Subcutaneous abdominal adipose tissue (tissue), 5 donors: ENCODE results near the gene FAM13B.
"Not testable (repeated sequence)": the region's sequence is repeated elsewhere in the genome, so short reads cannot be mapped to it uniquely, and the experiment has no call there.

Experiments used
- H3K27ac ChIP-seq: one replicate; pipeline ENCODE4 v1.7.0; 2013; ENCODE audit warnings: low read depth, mild to moderate bottlenecking, inconsistent platforms, low read length, moderate library complexity
- H3K27me3 ChIP-seq, 5 donors: one replicate each; pipeline ENCODE4 v1.7.0; 2013; ENCODE audit warnings: low read length in 5 of 5, inconsistent platforms in 1 of 5; ENCODE audit not compliant: control insufficient read depth in 5 of 5, insufficient read depth in 4 of 5
- H3K36me3 ChIP-seq, 5 donors: one replicate each; pipeline ENCODE4 v1.7.0; 2013; ENCODE audit warnings: low read length in 5 of 5; ENCODE audit not compliant: control insufficient read depth in 5 of 5, insufficient read depth in 5 of 5
- H3K4me1 ChIP-seq, 5 donors: one replicate each; pipeline ENCODE4 v1.7.0; 2013; ENCODE audit warnings: low read length in 5 of 5, mild to moderate bottlenecking in 3 of 5, moderate library complexity in 1 of 5; ENCODE audit not compliant: control insufficient read depth in 5 of 5, insufficient read depth in 5 of 5
- H3K4me3 ChIP-seq, 5 donors: one replicate each; pipeline ENCODE4 v1.7.0; 2013; ENCODE audit warnings: low read length in 5 of 5, low read depth in 1 of 5
- H3K9ac ChIP-seq, 5 donors: one replicate each; pipeline ENCODE4 v1.7.0; 2013; ENCODE audit warnings: low read length in 5 of 5, mild to moderate bottlenecking in 4 of 5, moderate library complexity in 3 of 5
- H3K9me3 ChIP-seq, 5 donors: one replicate each; pipeline ENCODE4 v1.7.0; 2013; ENCODE audit warnings: low read length in 5 of 5; ENCODE audit not compliant: control insufficient read depth in 5 of 5
- donor health status: healthy.
- donor health status: healthy.
- donor health status: healthy.
- donor health status: healthy.
- donor health status: healthy.

The FAM13B gene

GRCh38 chr5:138035605-138036537 lies 3.0 kb upstream of the FAM13B start:
- Histone ChIP-seq H3K27ac (no peak overlapping the region), H3K36me3 (no peaks in the 10 kb centered on the region), H3K4me1 (peaks cover 7 to 27% (median 22%) of the 10 kb centered on the region in 5 donors), H3K27me3 (no peaks in the 10 kb centered on the region), H3K9ac (peak overlapping the region in 1 of 5 donors; percentile 36), H3K9me3 (no peaks in the 10 kb centered on the region), H3K4me3 (no peak overlapping the region)

DNA sequence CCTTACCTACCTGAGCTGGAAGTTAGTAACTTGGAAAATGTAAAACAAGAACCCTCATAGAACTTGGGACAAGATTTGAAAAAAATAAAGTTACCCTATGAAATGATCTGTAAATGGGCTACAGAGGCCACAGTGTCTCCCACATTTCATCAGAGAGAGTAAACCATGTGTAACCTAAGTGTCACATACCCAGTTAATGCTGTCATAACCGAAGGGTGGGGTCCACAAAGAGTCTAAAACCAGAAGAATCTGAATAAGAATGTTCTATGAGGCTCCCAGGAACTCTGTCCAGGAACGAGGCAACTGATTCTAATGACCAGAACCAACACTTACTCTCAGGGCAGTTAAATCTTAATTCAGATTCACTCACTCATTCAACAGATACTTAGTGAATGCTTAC lies 1.0 kb upstream of the FAM13B start:
- H3K4me1 ChIP-seq: peaks cover 7 to 38% (median 25%) of the 10 kb centered on the region in 5 donors
- no peaks in the 10 kb centered on the region for H3K9me3 ChIP-seq
- peak overlapping the region in 3 of 5 donors; percentile 79 to 97 (median 87) for H3K4me3 ChIP-seq
- H3K36me3 ChIP-seq: no peaks in the 10 kb centered on the region
- H3K27ac ChIP-seq: peak overlapping the region; percentile 95
- no peaks in the 10 kb centered on the region for H3K27me3 ChIP-seq
- peak overlapping the region in 2 of 5 donors; percentile 87 to 99 for H3K9ac ChIP-seq

- peak overlapping the region; percentile 95 for H3K27ac ChIP-seq
These were observed 518 bp upstream of the FAM13B start for GRCh38 chr5:138033386-138033808.

DNA sequence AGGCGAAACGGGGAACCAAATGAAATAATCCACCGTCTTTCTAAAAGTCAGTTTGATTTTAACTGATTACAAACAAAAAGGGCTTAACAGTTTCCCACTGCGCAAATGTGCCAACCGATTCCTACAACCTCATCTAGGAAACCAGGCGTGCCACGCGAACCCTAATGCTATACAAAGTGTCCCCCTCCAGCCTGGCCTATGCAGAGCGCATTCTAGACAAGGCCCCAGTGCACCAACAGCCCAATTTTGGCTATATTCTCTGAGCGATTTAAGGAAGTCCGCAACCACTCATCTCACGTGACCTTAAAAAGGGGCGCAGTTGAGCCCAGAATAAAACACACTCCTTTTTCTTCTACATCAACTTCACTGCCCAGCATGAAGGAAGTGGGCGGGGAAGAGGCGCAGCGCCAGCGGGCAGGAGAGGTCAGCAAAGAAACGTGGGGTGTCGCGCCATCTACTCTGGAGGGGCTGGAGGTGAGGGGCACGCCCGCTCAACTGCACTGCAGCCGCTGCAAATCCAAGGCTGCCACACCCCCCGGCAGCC lies 779 bp downstream of the FAM13B start:
- Histone ChIP-seq H3K36me3 (no peaks in the 10 kb centered on the region), H3K9me3 (no peaks in the 10 kb centered on the region), H3K27me3 (no peaks in the 10 kb centered on the region), H3K9ac (peak overlapping the region; percentile 81 to 99 (median 94)), H3K4me3 (peak overlapping the region; percentile 82 to 97 (median 94)), H3K4me1 (peaks cover 7 to 38% (median 25%) of the 10 kb centered on the region in 5 donors), H3K27ac (peak overlapping the region; percentile 95)

More at GRCh38 chr5:138033386-138033808, 518 bp upstream of the FAM13B start:
- peak overlapping the region; percentile 87 to 99 (median 97) for H3K9ac ChIP-seq
- peak overlapping the region; percentile 74 to 97 (median 87) for H3K4me3 ChIP-seq
- peaks cover 7 to 38% (median 25%) of the 10 kb centered on the region in 5 donors for H3K4me1 ChIP-seq
- H3K9me3 ChIP-seq: no peaks in the 10 kb centered on the region
- no peaks in the 10 kb centered on the region for H3K36me3 ChIP-seq
- H3K27me3 ChIP-seq: no peaks in the 10 kb centered on the region

DNA sequence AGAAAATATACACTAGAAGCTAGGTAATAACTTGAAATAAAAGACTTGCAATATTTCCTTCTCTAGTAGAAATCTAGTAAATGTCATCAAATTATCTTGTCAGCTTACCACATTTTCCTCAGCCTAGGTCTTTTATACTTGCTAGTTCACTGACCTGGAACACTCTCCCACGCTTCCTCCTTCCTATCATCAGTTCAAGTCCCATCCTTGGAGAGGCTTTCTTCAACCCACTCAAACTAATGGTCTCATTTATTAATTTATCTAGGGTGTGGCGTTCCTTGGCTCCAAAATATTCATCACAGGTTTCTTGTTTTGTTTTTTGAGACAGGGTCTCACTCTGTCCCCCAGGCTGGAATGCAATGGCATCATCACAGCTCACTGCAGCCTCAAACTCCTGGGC lies 2.9 kb downstream of the FAM13B start:
- Histone ChIP-seq H3K27me3 (no peaks in the 10 kb centered on the region), H3K9me3 (no peaks in the 10 kb centered on the region), H3K27ac (no peak overlapping the region), H3K4me1 (peaks cover 7 to 34% (median 25%) of the 10 kb centered on the region in 5 donors), H3K36me3 (no peaks in the 10 kb centered on the region), H3K9ac (no peak overlapping the region), H3K4me3 (no peak overlapping the region)

- H3K27ac ChIP-seq: no peak overlapping the region
- no peak overlapping the region for H3K4me3 ChIP-seq
- H3K9me3 ChIP-seq: no peaks in the 10 kb centered on the region
- H3K9ac ChIP-seq: no peak overlapping the region
- H3K4me1 ChIP-seq: peaks cover 7 to 37% (median 26%) of the 10 kb centered on the region in 5 donors
- H3K36me3 ChIP-seq: no peaks in the 10 kb centered on the region
- no peaks in the 10 kb centered on the region for H3K27me3 ChIP-seq
These were observed 3.4 kb downstream of the FAM13B start for GRCh38 chr5:138029501-138029900.

GRCh38 chr5:138028971-138029365 lies 3.9 kb downstream of the FAM13B start:
- no peaks in the 10 kb centered on the region for H3K9me3 ChIP-seq
- H3K36me3 ChIP-seq: no peaks in the 10 kb centered on the region
- no peak overlapping the region for H3K27ac ChIP-seq
- H3K4me3 ChIP-seq: no peak overlapping the region
- H3K4me1 ChIP-seq: peaks cover 7 to 42% (median 31%) of the 10 kb centered on the region in 5 donors
- H3K27me3 ChIP-seq: no peaks in the 10 kb centered on the region
- H3K9ac ChIP-seq: no peak overlapping the region

GRCh38 chr5:138028262-138028970 lies 4.5 kb downstream of the FAM13B start:
- H3K27me3 ChIP-seq, H3K27ac ChIP-seq, H3K4me3 ChIP-seq, H3K9me3 ChIP-seq, H3K36me3 ChIP-seq: not testable (repeated sequence)
- H3K4me1 ChIP-seq: peaks cover 5 to 40% (median 27%) of the 10 kb centered on the region in 5 donors
- H3K9ac ChIP-seq: peak overlapping the region in 1 of 5 donors; percentile 30

DNA sequence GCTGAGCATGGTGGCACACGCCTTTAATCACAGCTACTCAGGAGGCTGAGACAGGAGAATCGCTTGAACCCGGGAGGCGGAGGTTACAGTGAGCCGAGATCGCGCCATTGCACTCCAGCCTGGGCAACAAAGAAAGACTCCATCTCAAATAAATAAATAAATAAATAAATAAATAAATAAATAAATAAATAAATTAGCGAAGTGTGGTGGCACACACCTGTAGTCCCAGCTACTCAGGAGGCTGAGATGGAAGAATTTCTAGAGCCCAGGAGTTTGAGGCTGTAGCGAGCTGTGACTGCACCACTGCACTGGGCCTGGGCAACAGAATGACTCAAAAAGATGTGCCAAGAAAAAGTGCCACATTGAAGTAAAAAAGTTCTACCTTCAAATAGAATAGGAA lies 6.1 kb downstream of the FAM13B start:
- not testable (repeated sequence) for H3K9me3 ChIP-seq, H3K27ac ChIP-seq, H3K9ac ChIP-seq, H3K4me3 ChIP-seq, H3K27me3 ChIP-seq, H3K36me3 ChIP-seq
- H3K4me1 ChIP-seq: peaks cover 1 to 32% (median 23%) of the 10 kb centered on the region in 5 donors
